ENCODE measurements around the gene ZNF584. TPM values are rescaled to one million over a fixed set of nuclear protein-coding genes. Genes with fewer than 3 reads are reported as not detected.
"Not testable (repeated sequence)": the region's sequence is repeated elsewhere in the genome, so short reads cannot be mapped to it uniquely, and the experiment has no call there.

ZNF584 gene
- polyA plus RNA-seq (ENCODE audit: low read depth in 6 of 6): 1 to 10 TPM; 3.6 to 6.2 (median 4.5) TPM

- Mint-ChIP-seq H3K4me3 (peak within 1 kb of the TSS; percentile 92 to 98 (median 98)), H3K27ac (peak within 1 kb of the TSS; percentile 96 to 99 (median 98)), H3K4me1 (peaks cover 30 to 33% (median 32%) of the 10 kb centered on the region in 3 donors), H3K36me3 (peaks cover 0 to 8% of the 10 kb centered on the region in 2 donors), H3K9me3 (no peaks in the 10 kb centered on the region), H3K27me3 (no peaks in the 10 kb centered on the region)
- ATAC-seq (ENCODE audit: low read depth in 2 of 2) (peak; percentile 91 to 92), DNase-seq (peak; percentile 95)
Measured at GRCh38 chr19:58408152-58409009, at the start of gene ZNF584. Gene ZNF584, plus strand, starts transcription at chr19:58408649. Its CDS starts 499 bp downstream, at chr19:58409148.

- ATAC-seq (ENCODE audit: low read depth in 2 of 2): no peak
- DNase-seq: no peak
Measured at GRCh38 chr19:58361900-58362271, 46.6 kb upstream of the ZNF584 start.

GRCh38 chr19:58362272-58362994 lies 46.0 kb upstream of the ZNF584 start, which contains the start of gene ZNF497:
Gene ZNF497, minus strand, starts transcription at chr19:58362751. Its CDS starts 5,116 bp downstream, at chr19:58357635.
- no peaks in the 10 kb centered on the region for H3K9me3 Mint-ChIP-seq
- peak within 1 kb of the TSS; percentile 91 to 98 (median 96) for H3K27ac Mint-ChIP-seq
- DNase-seq: peak; percentile 97
- peaks cover 15 to 35% (median 18%) of the 10 kb centered on the region in 3 donors for H3K4me1 Mint-ChIP-seq
- H3K4me3 Mint-ChIP-seq: peak within 1 kb of the TSS; percentile 91 to 97 (median 95)
- ATAC-seq (ENCODE audit: low read depth in 2 of 2): peak; percentile 82
- H3K27me3 Mint-ChIP-seq: peaks cover 0 to 4% (median 0%) of the 10 kb centered on the region in 3 donors
- no peaks in the 10 kb centered on the region for H3K36me3 Mint-ChIP-seq

More at GRCh38 chr19:58361900-58362271, 46.6 kb upstream of the ZNF584 start:
- Mint-ChIP-seq H3K27ac (peak overlapping the region; percentile 90 to 98 (median 96)), H3K9me3 (no peaks in the 10 kb centered on the region), H3K27me3 (peaks cover 0 to 4% (median 0%) of the 10 kb centered on the region in 3 donors), H3K36me3 (no peaks in the 10 kb centered on the region), H3K4me3 (peak overlapping the region; percentile 91 to 97 (median 95)), H3K4me1 (peaks cover 15 to 37% (median 18%) of the 10 kb centered on the region in 3 donors)

GRCh38 chr19:58364146-58364545 lies 44.3 kb upstream of the ZNF584 start:
- no peaks in the 10 kb centered on the region for H3K27me3 Mint-ChIP-seq
- peak overlapping the region; percentile 46 to 87 (median 75) for H3K4me3 Mint-ChIP-seq
- H3K27ac Mint-ChIP-seq: peak overlapping the region in 5 of 6 donors; percentile 28 to 86 (median 38)
- DNase-seq (peak; percentile 43), ATAC-seq (ENCODE audit: low read depth in 2 of 2) (no peak)
- H3K36me3 Mint-ChIP-seq: no peaks in the 10 kb centered on the region
- H3K9me3 Mint-ChIP-seq: no peaks in the 10 kb centered on the region
- H3K4me1 Mint-ChIP-seq: peaks cover 15 to 34% (median 18%) of the 10 kb centered on the region in 3 donors

- no peak for DNase-seq
- H3K36me3 Mint-ChIP-seq: no peaks in the 10 kb centered on the region
- no peak for ATAC-seq (ENCODE audit: low read depth in 2 of 2)
- peaks cover 13 to 28% (median 15%) of the 10 kb centered on the region in 3 donors for H3K4me1 Mint-ChIP-seq
- H3K4me3 Mint-ChIP-seq: no peak overlapping the region
- no peaks in the 10 kb centered on the region for H3K27me3 Mint-ChIP-seq
- H3K27ac Mint-ChIP-seq: no peak overlapping the region
- H3K9me3 Mint-ChIP-seq: no peaks in the 10 kb centered on the region
Measured at GRCh38 chr19:58366585-58367430, 41.6 kb upstream of the ZNF584 start.

DNA sequence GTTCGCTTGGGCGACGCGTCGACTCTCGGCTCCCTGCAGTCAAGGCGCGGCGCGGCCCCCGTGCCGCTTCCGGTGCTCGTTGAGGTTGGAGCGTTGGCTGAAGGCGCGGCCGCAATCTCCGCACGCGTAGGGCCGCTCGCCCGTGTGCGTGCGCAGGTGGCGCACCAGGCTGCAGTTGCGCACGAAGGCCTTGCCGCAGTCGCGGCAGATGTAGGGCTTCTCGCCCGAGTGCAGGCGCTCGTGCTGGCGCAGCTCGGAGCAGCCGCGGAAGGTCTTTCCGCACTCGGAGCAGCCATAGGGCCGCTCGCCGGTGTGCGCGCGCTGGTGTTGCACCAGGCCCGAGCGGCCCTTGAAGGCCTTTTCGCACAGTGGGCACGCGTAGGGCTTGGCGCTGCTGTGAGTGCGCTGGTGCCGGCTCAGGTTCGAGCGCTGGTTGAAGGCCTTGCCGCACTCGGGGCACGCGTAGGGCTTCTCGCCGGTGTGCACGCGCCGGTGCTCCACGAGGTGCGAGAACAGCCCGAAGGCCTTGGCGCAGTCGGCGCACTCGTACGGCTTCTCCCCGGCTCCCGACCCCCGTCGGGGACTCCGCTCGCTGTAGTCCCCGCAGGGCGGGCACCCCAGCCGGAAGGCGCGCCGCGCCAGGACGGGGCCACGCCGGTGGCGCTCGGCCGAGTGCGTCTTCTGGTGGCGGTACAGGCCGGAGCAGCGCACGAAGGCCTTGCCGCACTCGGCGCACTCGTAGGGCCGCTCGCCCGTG lies 40.6 kb upstream of the ZNF584 start:
- Mint-ChIP-seq H3K9me3 (no peaks in the 10 kb centered on the region), H3K4me1 (peaks cover 8 to 22% (median 8%) of the 10 kb centered on the region in 3 donors), H3K4me3 (no peak overlapping the region), H3K27ac (no peak overlapping the region), H3K27me3 (no peaks in the 10 kb centered on the region), H3K36me3 (no peaks in the 10 kb centered on the region)
- no peak for ATAC-seq (ENCODE audit: low read depth in 2 of 2)
- DNase-seq: no peak

GRCh38 chr19:58368561-58369360 lies 39.7 kb upstream of the ZNF584 start:
- DNase-seq (no peak), ATAC-seq (ENCODE audit: low read depth in 2 of 2) (no peak)
- Mint-ChIP-seq H3K4me3 (no peak overlapping the region), H3K27ac (no peak overlapping the region), H3K4me1 (peaks cover 5 to 15% (median 8%) of the 10 kb centered on the region in 3 donors), H3K27me3 (no peaks in the 10 kb centered on the region), H3K36me3 (no peaks in the 10 kb centered on the region), H3K9me3 (no peaks in the 10 kb centered on the region)

DNA sequence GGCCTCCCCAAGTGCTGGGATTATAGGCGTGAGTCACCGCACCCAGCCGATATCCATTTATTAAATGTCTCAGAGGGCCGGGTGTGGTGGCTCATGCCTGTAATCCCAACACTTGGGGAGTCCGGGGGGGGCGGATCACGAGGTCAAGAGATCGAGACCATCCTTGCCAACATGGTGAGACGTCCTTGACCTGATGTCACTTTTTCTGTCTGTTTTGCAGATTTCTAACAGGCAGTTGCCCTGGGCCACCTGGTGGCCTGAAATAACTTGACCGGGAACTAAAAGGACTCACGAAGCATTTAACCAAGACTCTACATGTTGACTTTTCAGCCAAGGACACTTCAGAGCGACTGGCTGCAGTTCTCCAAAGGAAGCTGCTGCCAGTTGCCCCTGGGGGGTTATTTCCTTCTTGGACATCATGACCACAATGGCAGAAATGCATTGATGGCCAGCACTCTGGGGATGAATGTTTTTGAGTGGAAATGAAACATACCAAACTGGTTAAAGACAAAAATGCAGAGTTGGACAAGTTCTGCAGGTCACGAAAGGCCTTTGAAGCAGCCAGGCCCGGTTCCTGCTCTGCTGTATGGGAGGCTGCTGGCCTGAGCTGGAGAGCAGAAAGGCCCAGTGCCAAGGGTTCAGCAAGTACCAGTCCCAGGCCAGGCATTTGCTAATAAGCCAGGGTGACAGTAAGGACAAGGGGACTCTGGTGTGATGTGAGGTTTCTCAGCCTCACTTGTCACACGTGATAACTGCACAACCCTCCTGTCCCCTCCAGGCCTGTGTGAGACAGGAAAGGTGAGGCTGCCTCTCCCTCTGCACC lies 35.9 kb upstream of the ZNF584 start:
- H3K9me3 Mint-ChIP-seq: no peaks in the 10 kb centered on the region
- no peak overlapping the region for H3K27ac Mint-ChIP-seq
- ATAC-seq (ENCODE audit: low read depth in 2 of 2) (no peak), DNase-seq (no peak)
- H3K36me3 Mint-ChIP-seq: no peaks in the 10 kb centered on the region
- H3K4me3 Mint-ChIP-seq: peak overlapping the region in 1 of 8 donors; percentile 41
- peaks cover 0 to 2% (median 0%) of the 10 kb centered on the region in 3 donors for H3K4me1 Mint-ChIP-seq
- no peaks in the 10 kb centered on the region for H3K27me3 Mint-ChIP-seq

- Mint-ChIP-seq H3K27me3 (no peaks in the 10 kb centered on the region), H3K27ac (no peak overlapping the region), H3K4me3 (no peak overlapping the region), H3K9me3 (no peaks in the 10 kb centered on the region), H3K4me1 (peaks cover 4 to 9% (median 9%) of the 10 kb centered on the region in 3 donors), H3K36me3 (no peaks in the 10 kb centered on the region)
- no peak for ATAC-seq (ENCODE audit: low read depth in 2 of 2)
- no peak for DNase-seq
Measured at GRCh38 chr19:58374200-58374599, 34.2 kb upstream of the ZNF584 start.

DNA sequence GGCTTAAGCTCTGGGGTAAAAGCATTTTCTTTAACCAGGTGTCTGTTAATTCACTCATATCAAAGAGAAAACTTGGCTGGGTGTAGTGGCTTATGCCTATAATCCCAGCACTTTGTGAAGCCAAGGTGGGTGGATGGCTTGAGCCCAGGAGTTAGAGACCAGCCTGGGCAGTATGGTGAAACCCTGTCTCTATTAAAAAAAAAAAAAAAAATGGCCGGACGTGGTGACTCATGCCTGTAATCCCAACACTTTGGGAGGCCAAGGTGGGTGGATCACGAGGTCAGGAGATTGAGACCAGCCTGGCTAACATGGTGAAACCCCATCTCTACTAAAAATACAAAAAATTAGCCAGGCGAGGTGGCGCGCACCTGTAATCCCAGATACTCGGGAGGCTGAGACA lies 31.7 kb upstream of the ZNF584 start:
- not testable (repeated sequence) for H3K27me3 Mint-ChIP-seq; H3K4me3 Mint-ChIP-seq; DNase-seq; H3K36me3 Mint-ChIP-seq; ATAC-seq (ENCODE audit: low read depth in 2 of 2); H3K9me3 Mint-ChIP-seq; H3K27ac Mint-ChIP-seq
- H3K4me1 Mint-ChIP-seq: peaks cover 15 to 25% (median 23%) of the 10 kb centered on the region in 3 donors

DNA sequence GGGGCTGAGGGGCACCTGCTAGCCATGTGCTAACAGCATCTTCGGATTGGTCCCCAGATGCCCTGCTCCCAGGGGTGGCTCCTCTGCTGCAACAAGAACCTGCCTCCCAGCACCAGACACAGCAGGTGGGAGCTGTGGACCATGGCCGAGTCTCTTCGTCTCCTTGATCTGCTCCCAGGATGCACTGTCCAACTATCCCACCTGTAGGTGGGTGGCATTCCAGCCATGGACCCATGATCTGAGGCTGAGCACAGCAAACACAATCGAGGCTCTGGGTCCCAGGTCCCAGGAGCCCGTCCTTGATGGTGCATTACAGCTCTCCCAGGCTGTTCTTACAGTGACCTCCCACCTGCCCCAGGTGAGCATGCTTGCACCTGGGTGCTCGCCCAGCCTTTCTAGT lies 29.2 kb upstream of the ZNF584 start:
- Mint-ChIP-seq H3K36me3 (no peaks in the 10 kb centered on the region), H3K27ac (peak overlapping the region in 4 of 6 donors; percentile 81 to 97 (median 94)), H3K9me3 (no peaks in the 10 kb centered on the region), H3K4me1 (peaks cover 19 to 35% (median 34%) of the 10 kb centered on the region in 3 donors), H3K4me3 (peak overlapping the region; percentile 88 to 96 (median 92)), H3K27me3 (no peaks in the 10 kb centered on the region)
- ATAC-seq (ENCODE audit: low read depth in 2 of 2) (no peak), DNase-seq (no peak)
